Colonic mucosa (tissue), 4 donors: ENCODE data around the gene COL9A3. TPM values are rescaled to one million over a fixed set of nuclear protein-coding genes. Genes with fewer than 3 reads are reported as not detected.

Experiments
- DNase-seq: peaks from one replicate; pipeline ENCODE4 v3.0.0-alpha.2; 2020
- H3K27ac ChIP-seq: fragments of 200-600 bp; one replicate; pipeline ENCODE4 v1.8.0; 2021
- H3K27me3 ChIP-seq: fragments of 200-600 bp; one replicate; pipeline ENCODE4 v1.8.0; 2021
- H3K36me3 ChIP-seq: fragments of 200-600 bp; one replicate; pipeline ENCODE4 v1.8.0; 2021
- H3K4me1 ChIP-seq: fragments of 200-600 bp; one replicate; pipeline ENCODE4 v1.8.0; 2021; ENCODE audit warnings: mild to moderate bottlenecking
- H3K4me3 ChIP-seq: fragments of 200-600 bp; one replicate; pipeline ENCODE4 v1.8.0; 2021
- H3K9ac ChIP-seq, 2 donors: one replicate each; pipeline ENCODE4 v1.7.0; 2013; ENCODE audit warnings: control low read depth in 2 of 2, low read depth in 2 of 2, low read length in 2 of 2
- H3K9me3 ChIP-seq: fragments of 200-600 bp; one replicate; pipeline ENCODE4 v1.8.0; 2021
- intact Hi-C: fragments of 100-400 bp; cut with DNase I; formaldehyde crosslinking; loops from one replicate; pipeline ENCODE4 v1.14.1; 2022
- total RNA-seq, 2 donors: library from RNA; stranded (reverse); fragmentation: NEBNext Ultra II Directional in 1 of 2; extraction: Animal tissue kit (Norgen Biotek cat#: 25700) in 1 of 2; gene quantifications; one replicate each; pipeline ENCODE4 v1.2.1, GENCODE V29; 2021
- TF ChIP-seq, protein P1 (sequence below): fragments of 200-600 bp; IDR thresholded peaks from one replicate; pipeline ENCODE4 v1.8.0; 2022; ENCODE audit warnings: antibody characterized with exemption, mild to moderate bottlenecking
- donor health status: healthy.
- donor health status: DM: no; HTN: no; CAD: no.
- donor health status: DM: no; HTN: no; CAD: no.

COL9A3 gene
- total RNA-seq, 2 donors from 2014 or later: 2.7 to 3.6 TPM

- no peaks in the 10 kb centered on the region for H3K4me1 ChIP-seq
- H3K36me3 ChIP-seq: no peaks in the 10 kb centered on the region
- intact Hi-C loops: no loop called here
- TF ChIP-seq, protein P1, sequence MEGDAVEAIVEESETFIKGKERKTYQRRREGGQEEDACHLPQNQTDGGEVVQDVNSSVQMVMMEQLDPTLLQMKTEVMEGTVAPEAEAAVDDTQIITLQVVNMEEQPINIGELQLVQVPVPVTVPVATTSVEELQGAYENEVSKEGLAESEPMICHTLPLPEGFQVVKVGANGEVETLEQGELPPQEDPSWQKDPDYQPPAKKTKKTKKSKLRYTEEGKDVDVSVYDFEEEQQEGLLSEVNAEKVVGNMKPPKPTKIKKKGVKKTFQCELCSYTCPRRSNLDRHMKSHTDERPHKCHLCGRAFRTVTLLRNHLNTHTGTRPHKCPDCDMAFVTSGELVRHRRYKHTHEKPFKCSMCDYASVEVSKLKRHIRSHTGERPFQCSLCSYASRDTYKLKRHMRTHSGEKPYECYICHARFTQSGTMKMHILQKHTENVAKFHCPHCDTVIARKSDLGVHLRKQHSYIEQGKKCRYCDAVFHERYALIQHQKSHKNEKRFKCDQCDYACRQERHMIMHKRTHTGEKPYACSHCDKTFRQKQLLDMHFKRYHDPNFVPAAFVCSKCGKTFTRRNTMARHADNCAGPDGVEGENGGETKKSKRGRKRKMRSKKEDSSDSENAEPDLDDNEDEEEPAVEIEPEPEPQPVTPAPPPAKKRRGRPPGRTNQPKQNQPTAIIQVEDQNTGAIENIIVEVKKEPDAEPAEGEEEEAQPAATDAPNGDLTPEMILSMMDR: no peak
- H3K9ac ChIP-seq: no peak overlapping the region
- no peak overlapping the region for H3K27ac ChIP-seq
- H3K27me3 ChIP-seq: no peaks in the 10 kb centered on the region
- H3K4me3 ChIP-seq: no peak overlapping the region
- H3K9me3 ChIP-seq: no peaks in the 10 kb centered on the region
- DNase-seq: no peak
Observed at GRCh38 chr20:62780204-62780603, 36.6 kb upstream of the COL9A3 start.

- Histone ChIP-seq H3K4me1 (no peaks in the 10 kb centered on the region), H3K4me3 (no peak overlapping the region), H3K9me3 (no peaks in the 10 kb centered on the region), H3K27me3 (no peaks in the 10 kb centered on the region), H3K27ac (no peak overlapping the region), H3K36me3 (no peaks in the 10 kb centered on the region), H3K9ac (no peak overlapping the region)
- intact Hi-C loops: no loop called here
- TF ChIP-seq, protein P1: no peak
- DNase-seq: no peak
Observed at GRCh38 chr20:62780696-62781095, 36.2 kb upstream of the COL9A3 start.

DNA sequence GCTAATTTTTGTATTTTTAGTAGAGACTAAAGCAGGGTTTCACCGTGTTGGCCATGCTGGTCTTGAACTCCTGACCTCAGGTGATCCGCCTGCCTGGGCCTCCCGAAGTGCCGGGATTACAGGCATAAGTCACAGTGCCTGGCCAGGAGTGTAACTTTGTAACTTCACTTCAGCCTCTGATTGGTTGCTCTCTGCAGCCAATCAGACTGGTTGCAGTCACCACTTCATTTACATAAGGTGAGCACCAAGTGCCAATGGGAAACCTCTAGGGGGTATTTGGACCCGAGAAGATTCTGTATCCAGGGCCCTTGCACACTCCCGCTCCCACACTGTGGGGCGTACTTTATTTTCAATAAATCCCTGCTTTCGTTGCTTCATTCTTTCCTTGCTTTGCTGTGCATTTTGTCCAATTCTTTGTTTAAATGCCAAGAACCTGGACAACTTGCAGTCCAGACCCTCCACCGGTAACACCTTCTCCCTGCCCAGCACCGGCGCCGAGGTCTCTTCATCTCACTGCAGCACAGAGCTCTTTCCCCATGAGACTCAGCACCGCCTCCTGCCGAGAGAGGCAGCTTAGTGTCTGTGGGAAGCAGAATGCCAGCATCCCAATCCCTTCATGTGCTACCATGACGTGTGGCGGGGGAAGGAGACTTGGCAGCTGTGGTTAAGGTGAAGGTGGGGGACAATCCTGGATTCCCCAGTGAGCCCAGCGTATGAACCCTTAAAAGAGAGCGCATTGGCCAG, 34.5 kb upstream of the COL9A3 start:
- Histone ChIP-seq H3K27me3 (no peaks in the 10 kb centered on the region), H3K4me3 (no peak overlapping the region), H3K9ac (no peak overlapping the region), H3K36me3 (no peaks in the 10 kb centered on the region), H3K4me1 (no peaks in the 10 kb centered on the region), H3K9me3 (no peaks in the 10 kb centered on the region), H3K27ac (no peak overlapping the region)
- intact Hi-C loops: no loop called here
- no peak for DNase-seq
- TF ChIP-seq, protein P1: no peak

- no peaks in the 10 kb centered on the region for H3K4me1 ChIP-seq
- TF ChIP-seq, protein P1: no peak
- no peaks in the 10 kb centered on the region for H3K9me3 ChIP-seq
- no peak for DNase-seq
- no peaks in the 10 kb centered on the region for H3K36me3 ChIP-seq
- no peaks in the 10 kb centered on the region for H3K27me3 ChIP-seq
- H3K9ac ChIP-seq: no peak overlapping the region
- H3K4me3 ChIP-seq: no peak overlapping the region
- no peak overlapping the region for H3K27ac ChIP-seq
- intact Hi-C loops: no loop called here
Observed at GRCh38 chr20:62782893-62783278, 34.0 kb upstream of the COL9A3 start.

- no peak overlapping the region for H3K9ac ChIP-seq
- TF ChIP-seq, protein P1: no peak
- no peak for DNase-seq
Observed at GRCh38 chr20:62784497-62784896, 32.4 kb upstream of the COL9A3 start.

More at GRCh38 chr20:62784497-62784896, 32.4 kb upstream of the COL9A3 start:
- Histone ChIP-seq H3K4me3 (no peak overlapping the region), H3K27ac (no peak overlapping the region), H3K36me3 (no peaks in the 10 kb centered on the region), H3K4me1 (no peaks in the 10 kb centered on the region), H3K9me3 (no peaks in the 10 kb centered on the region), H3K27me3 (no peaks in the 10 kb centered on the region)
- intact Hi-C loops: no loop called here
